IPS-18c (cell line): ENCODE measurements around the gene EGFR.
"Not testable (repeated sequence)": the region's sequence is repeated elsewhere in the genome, so short reads cannot be mapped to it uniquely, and the experiment has no call there.

Source experiments
- H3K4me3 ChIP-seq: 2 replicates; pipeline ENCODE4 v1.7.0; 2013; ENCODE audit warnings: low read depth, mild to moderate bottlenecking, low read length, moderate library complexity; ENCODE audit not compliant: insufficient read depth
- H3K9me3 ChIP-seq: one replicate; pipeline ENCODE4 v1.6.1; 2013; ENCODE audit warnings: mild to moderate bottlenecking, low read length, moderate library complexity; ENCODE audit not compliant: control insufficient read depth, insufficient read depth

Gene EGFR

GRCh38 chr7:55155351-55156117 is 136.7 kb downstream of the EGFR start:
- Histone ChIP-seq H3K4me3 (no peak overlapping the region), H3K9me3 (no peaks in the 10 kb centered on the region)

- Histone ChIP-seq H3K4me3 (no peak overlapping the region), H3K9me3 (no peaks in the 10 kb centered on the region)
These were observed 138.3 kb downstream of the EGFR start for GRCh38 chr7:55156919-55157763.

GRCh38 chr7:55157764-55158105 is 138.9 kb downstream of the EGFR start:
- no peak overlapping the region for H3K4me3 ChIP-seq

GRCh38 chr7:55158541-55159382 is 139.9 kb downstream of the EGFR start:
- Histone ChIP-seq H3K9me3 (no peaks in the 10 kb centered on the region), H3K4me3 (no peak overlapping the region)

More at GRCh38 chr7:55157764-55158105, 138.9 kb downstream of the EGFR start:
- no peaks in the 10 kb centered on the region for H3K9me3 ChIP-seq

- no peak overlapping the region for H3K4me3 ChIP-seq
- no peaks in the 10 kb centered on the region for H3K9me3 ChIP-seq
These were observed 141.7 kb downstream of the EGFR start for GRCh38 chr7:55160539-55160938.

- Histone ChIP-seq H3K4me3 (no peak overlapping the region), H3K9me3 (no peaks in the 10 kb centered on the region)
These were observed 142.4 kb downstream of the EGFR start for GRCh38 chr7:55161154-55161687.

- Histone ChIP-seq H3K9me3 (no peaks in the 10 kb centered on the region), H3K4me3 (no peak overlapping the region)
These were observed 143.7 kb downstream of the EGFR start for GRCh38 chr7:55162476-55162875.

- H3K9me3 ChIP-seq, result no peaks in the 10 kb centered on the region
- no peak overlapping the region for H3K4me3 ChIP-seq
These were observed 144.9 kb downstream of the EGFR start for GRCh38 chr7:55163733-55164132.

GRCh38 chr7:55164527-55164926 is 145.7 kb downstream of the EGFR start:
- no peak overlapping the region for H3K4me3 ChIP-seq
- no peaks in the 10 kb centered on the region for H3K9me3 ChIP-seq

- H3K4me3 ChIP-seq, result no peak overlapping the region
- H3K9me3 ChIP-seq, result no peaks in the 10 kb centered on the region
These were observed 146.5 kb downstream of the EGFR start for GRCh38 chr7:55165176-55165861.

- not testable (repeated sequence) for H3K4me3 ChIP-seq, H3K9me3 ChIP-seq
These were observed 148.5 kb downstream of the EGFR start for GRCh38 chr7:55167296-55167695.

GRCh38 chr7:55170335-55171069 is 151.7 kb downstream of the EGFR start:
- Histone ChIP-seq H3K9me3 (no peaks in the 10 kb centered on the region), H3K4me3 (no peak overlapping the region)

- Histone ChIP-seq H3K4me3 (no peak overlapping the region), H3K9me3 (no peaks in the 10 kb centered on the region)
These were observed 152.3 kb downstream of the EGFR start for GRCh38 chr7:55171157-55171556.

- Histone ChIP-seq H3K4me3 (no peak overlapping the region), H3K9me3 (no peaks in the 10 kb centered on the region)
These were observed 153.3 kb downstream of the EGFR start for GRCh38 chr7:55172161-55172560.

- Histone ChIP-seq H3K9me3 (no peaks in the 10 kb centered on the region), H3K4me3 (no peak overlapping the region)
These were observed 154.2 kb downstream of the EGFR start for GRCh38 chr7:55172881-55173609.

- H3K9me3 ChIP-seq, result no peaks in the 10 kb centered on the region
- H3K4me3 ChIP-seq, result no peak overlapping the region
These were observed 154.9 kb downstream of the EGFR start for GRCh38 chr7:55173671-55174070.
